Amniotic stem cell (primary cell): ENCODE measurements around the gene PCSK1N.

Experiments used
- DNase-seq: peaks from one replicate; lab custom pipeline; 2025; lab: John Stamatoyannopoulos, UW

PCSK1N gene

GRCh38 chrX:48789366-48790220 lies 45.8 kb downstream of the PCSK1N start:
- DNase-seq = no peak

- no peak for DNase-seq
Observed at GRCh38 chrX:48787505-48788443, 47.6 kb downstream of the PCSK1N start.

- DNase-seq = no peak
Observed at GRCh38 chrX:48786825-48787504, 48.4 kb downstream of the PCSK1N start.

GRCh38 chrX:48786341-48786800 lies 49.0 kb downstream of the PCSK1N start, which contains the start of gene GATA1:
Gene GATA1 (plus strand): TSS chrX:48786590. CDS start chrX:48791110, 4,520 bp downstream.
- DNase-seq = no peak

DNA sequence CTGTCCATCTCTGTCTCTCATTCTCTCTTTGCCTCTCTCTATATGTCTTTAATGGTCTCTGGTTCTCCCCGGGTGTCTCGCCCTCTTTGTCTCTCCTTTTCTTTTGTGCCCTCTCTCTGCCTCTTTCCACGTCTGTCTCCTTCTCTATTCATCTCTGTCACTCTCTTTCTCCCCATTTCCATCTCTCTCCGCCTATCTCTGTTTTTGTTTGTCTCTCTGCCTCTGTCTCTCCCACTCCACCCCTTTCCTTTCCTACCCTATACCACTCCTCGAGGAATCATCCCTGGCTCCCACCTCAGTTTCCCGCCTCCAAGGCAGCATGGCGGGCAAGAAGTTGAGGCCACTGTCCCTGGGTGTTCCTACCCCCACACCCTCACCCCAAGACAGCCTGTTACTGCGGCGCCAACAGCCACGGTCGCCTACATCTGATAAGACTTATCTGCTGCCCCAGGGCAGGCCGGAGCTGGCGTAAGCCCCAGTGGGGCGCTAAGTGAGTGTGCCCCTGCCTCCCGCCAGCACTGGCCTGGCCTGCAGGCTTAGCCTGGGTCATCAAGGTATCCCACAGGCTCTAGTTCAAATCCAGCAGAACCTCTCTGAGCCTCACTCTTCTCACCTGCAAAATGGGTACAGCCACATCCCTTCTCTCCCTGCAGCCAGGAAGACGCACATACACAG lies 49.7 kb downstream of the PCSK1N start:
- no peak for DNase-seq

GRCh38 chrX:48785186-48785539 lies 50.2 kb downstream of the PCSK1N start:
- DNase-seq = no peak

GRCh38 chrX:48784726-48785125 lies 50.7 kb downstream of the PCSK1N start:
- no peak for DNase-seq

DNA sequence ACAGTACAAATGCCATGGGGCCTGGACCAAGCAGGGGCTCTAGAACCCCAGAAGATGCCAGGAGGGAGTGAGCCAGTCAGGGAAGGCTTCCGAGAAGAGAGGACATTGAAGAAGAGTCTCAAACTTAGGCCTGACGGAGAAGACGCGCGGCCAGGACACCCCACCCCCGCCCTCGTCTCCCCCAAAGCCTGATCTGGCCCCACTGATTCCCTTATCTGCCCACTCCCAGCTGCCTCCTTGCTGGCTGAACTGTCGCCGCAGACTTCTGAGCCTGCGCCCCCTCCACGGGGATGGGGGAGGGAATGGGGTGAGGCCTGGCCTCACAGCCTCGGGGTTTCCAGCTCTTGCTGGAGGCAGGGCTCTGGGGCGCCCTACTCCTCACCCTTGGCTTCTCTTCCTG lies 52.6 kb downstream of the PCSK1N start:
- DNase-seq = no peak

DNA sequence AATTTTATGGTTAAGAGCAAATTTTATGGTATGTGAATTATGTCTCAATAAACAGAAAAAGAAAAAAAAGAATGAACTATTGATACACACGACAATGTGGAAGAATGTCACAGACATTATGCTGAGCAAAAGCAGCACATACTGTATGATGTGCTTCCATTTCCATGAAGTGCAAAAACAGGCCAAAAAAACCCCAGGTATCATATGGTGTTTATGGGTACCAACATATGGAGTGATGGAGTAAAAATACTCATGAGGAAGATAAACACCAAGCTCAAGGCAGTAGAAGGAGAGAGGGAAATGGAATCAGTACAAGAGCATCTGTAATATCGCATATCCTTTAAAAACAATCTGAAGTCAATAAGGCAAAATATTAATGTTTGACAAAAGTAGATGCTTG lies 53.2 kb downstream of the PCSK1N start:
- no peak for DNase-seq

DNA sequence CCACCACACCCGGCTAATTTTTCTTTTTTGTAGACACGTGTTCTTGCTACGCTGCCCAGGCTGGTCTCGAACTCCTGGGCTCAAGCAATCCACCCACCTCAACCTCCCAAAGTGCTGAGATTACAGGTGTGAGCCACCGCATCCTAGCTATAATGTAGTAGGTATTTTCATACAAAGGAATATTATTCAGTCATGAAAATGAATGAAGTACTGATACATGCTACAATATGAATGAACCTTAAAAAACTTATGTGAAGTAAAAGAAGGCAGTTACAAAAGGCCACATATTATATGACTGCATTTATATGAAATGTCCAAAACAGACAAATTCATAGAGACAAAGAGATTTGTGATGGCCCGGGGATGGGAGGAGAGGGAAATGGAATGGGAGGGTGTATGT lies 53.7 kb downstream of the PCSK1N start:
- no peak for DNase-seq
